HL-60 (cell line): ENCODE measurements around the gene GPR107.

Experiments
- DNase-seq, 2 experiments: peaks; one replicate each; pipeline ENCODE4 v3.0.0-alpha.2; 2010 to 2020; ENCODE audit warnings: low read depth in 1 of 2, low spot score in 1 of 2
- H3K27ac ChIP-seq: fragments of 250-450 bp; sonication (Bioruptor Pico); replicated peaks from 2 replicates; pipeline ENCODE4 v1.5.1; 2020; ENCODE audit warnings: mild to moderate bottlenecking, moderate library complexity
- H3K27me3 ChIP-seq: fragments of 250-450 bp; sonication (Bioruptor Pico); 2 replicates; pipeline ENCODE4 v1.5.1; 2021; ENCODE audit warnings: mild to moderate bottlenecking, moderate library complexity; ENCODE audit not compliant: insufficient read depth, poor library complexity, severe bottlenecking
- H3K4me3 ChIP-seq: replicated peaks from 2 replicates; pipeline ENCODE4 v1.5.1; 2011; ENCODE audit warnings: mild to moderate bottlenecking, control low read depth, low read length; ENCODE audit not compliant: insufficient read depth
- CTCF ChIP-seq: IDR thresholded peaks from one replicate; pipeline ENCODE4 v1.5.1; 2011; ENCODE audit warnings: low read length, control low read depth, inconsistent platforms; ENCODE audit not compliant: insufficient read depth
- GABPA ChIP-seq: IDR thresholded peaks from 2 replicates; pipeline ENCODE4 v1.6.1; 2012; ENCODE audit warnings: low read depth
- POLR2AphosphoS5 ChIP-seq: IDR thresholded peaks from 2 replicates; pipeline ENCODE4 v1.6.1; 2012; ENCODE audit warnings: low read depth
- REST ChIP-seq: IDR thresholded peaks from 2 replicates; pipeline ENCODE4 v1.6.1; 2012; ENCODE audit warnings: low read depth; ENCODE audit not compliant: insufficient replicate concordance
- SPI1 ChIP-seq: IDR thresholded peaks from 2 replicates; pipeline ENCODE4 v1.6.1; 2012; ENCODE audit warnings: low read depth, mild to moderate bottlenecking, borderline replicate concordance

The GPR107 gene

GRCh38 chr9:130078547-130078946, 24.8 kb downstream of the GPR107 start:
- TF ChIP-seq CTCF (no peak), SPI1 (no peak), REST (no peak), GABPA (no peak), POLR2AphosphoS5 (no peak)
- Histone ChIP-seq H3K27ac (no peak overlapping the region), H3K27me3 (no peaks in the 10 kb centered on the region), H3K4me3 (no peak overlapping the region)
- no peak for DNase-seq

GRCh38 chr9:130084337-130084736, 30.6 kb downstream of the GPR107 start:
- no peak for TF ChIP-seq SPI1
- no peak for TF ChIP-seq POLR2AphosphoS5
- no peak for TF ChIP-seq CTCF
- TF ChIP-seq REST: no peak
- TF ChIP-seq GABPA: no peak
- Histone ChIP-seq H3K4me3 (no peak overlapping the region), H3K27me3 (no peaks in the 10 kb centered on the region), H3K27ac (no peak overlapping the region)
- DNase-seq: no peak

- Histone ChIP-seq H3K4me3 (no peak overlapping the region), H3K27ac (no peak overlapping the region), H3K27me3 (no peaks in the 10 kb centered on the region)
- TF ChIP-seq REST: no peak
- no peak for TF ChIP-seq CTCF
- no peak for TF ChIP-seq SPI1
- TF ChIP-seq POLR2AphosphoS5: no peak
- TF ChIP-seq GABPA: no peak
- DNase-seq: no peak
Measured at GRCh38 chr9:130088051-130088450, 34.3 kb downstream of the GPR107 start.
